ENCODE measurements around the gene MSLN. TPM values are rescaled to one million over a fixed set of nuclear protein-coding genes. Genes with fewer than 3 reads are reported as not detected.
A peak's percentile ranks its signal among the peaks of the same experiment; 100 is the strongest.

MSLN gene
- total RNA-seq, 1 donor from 2014 or later = 5.0 TPM

DNA sequence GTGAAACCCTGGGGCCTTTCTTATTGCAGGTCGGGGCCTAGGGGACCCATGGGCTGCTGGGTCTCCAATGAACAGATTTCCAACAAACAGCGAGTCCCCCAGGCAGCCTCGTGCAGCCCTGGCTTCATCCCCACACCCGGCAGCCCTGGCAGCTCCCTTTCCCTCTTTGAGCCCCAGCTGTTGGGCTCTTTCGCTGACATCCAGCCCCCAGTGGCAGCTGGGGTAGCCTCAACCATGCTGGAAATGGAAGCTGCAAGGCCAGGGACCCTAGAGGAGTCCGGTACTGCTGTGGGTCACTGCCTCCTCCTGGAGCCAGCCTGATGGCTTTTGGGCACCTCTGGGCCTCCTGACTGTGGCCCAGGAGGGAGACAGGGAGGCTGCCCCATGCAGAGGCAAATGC lies 21.7 kb downstream of the MSLN start:
- Mint-ChIP-seq H3K36me3 (no peaks in the 10 kb centered on the region), H3K27me3 (ENCODE audit: low read depth) (peaks cover 12% of the 10 kb centered on the region), H3K27ac (no peak overlapping the region), H3K9me3 (no peaks in the 10 kb centered on the region), H3K4me1 (peaks cover 4% of the 10 kb centered on the region), H3K4me3 (no peak overlapping the region)
- TF ChIP-seq, protein P1, sequence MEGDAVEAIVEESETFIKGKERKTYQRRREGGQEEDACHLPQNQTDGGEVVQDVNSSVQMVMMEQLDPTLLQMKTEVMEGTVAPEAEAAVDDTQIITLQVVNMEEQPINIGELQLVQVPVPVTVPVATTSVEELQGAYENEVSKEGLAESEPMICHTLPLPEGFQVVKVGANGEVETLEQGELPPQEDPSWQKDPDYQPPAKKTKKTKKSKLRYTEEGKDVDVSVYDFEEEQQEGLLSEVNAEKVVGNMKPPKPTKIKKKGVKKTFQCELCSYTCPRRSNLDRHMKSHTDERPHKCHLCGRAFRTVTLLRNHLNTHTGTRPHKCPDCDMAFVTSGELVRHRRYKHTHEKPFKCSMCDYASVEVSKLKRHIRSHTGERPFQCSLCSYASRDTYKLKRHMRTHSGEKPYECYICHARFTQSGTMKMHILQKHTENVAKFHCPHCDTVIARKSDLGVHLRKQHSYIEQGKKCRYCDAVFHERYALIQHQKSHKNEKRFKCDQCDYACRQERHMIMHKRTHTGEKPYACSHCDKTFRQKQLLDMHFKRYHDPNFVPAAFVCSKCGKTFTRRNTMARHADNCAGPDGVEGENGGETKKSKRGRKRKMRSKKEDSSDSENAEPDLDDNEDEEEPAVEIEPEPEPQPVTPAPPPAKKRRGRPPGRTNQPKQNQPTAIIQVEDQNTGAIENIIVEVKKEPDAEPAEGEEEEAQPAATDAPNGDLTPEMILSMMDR (IDR thresholded peaks at IDR 0.05; ENCODE audit: unreplicated experiment) = no peak
- no peak for DNase-seq (ENCODE audit: low spot score in 2 of 2, unreplicated experiment in 2 of 2)

DNA sequence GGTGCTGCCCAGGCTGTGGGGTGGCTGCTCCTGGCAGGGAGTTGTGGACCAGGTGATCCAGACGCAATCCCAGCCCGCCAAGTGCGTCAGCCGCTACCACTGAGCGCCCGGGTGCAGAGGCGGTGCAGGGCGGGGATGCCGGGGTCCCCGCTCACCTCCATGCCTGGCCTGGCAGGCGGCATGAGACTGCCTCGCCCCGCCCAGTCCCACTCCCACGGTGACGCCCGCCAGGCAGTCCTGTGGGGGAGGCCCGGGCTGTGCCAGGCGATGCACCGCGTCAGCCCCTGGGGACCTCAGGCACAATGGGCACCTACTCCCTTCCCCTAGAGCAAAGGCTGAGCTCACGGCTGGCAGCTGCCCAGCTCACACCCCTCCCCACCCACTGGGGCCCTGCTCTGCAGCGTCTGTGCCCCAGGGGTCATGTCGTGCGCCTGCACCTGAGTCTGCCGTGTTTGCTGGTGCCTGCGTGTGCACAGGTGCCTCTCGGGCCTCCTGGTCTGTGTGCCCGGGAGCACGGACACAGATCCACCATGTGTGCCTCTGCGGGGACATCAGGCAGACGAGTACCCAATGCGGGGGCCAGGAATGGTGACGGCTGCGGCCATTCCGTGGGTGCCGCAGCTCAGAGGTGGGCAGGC lies 22.4 kb downstream of the MSLN start:
- peaks cover 3% of the 10 kb centered on the region for H3K4me1 Mint-ChIP-seq
- TF ChIP-seq, protein P1 (IDR thresholded peaks at IDR 0.05; ENCODE audit: unreplicated experiment) = no peak
- DNase-seq (ENCODE audit: low spot score in 2 of 2, unreplicated experiment in 2 of 2) = no peak
- H3K4me3 Mint-ChIP-seq = no peak overlapping the region
- no peaks in the 10 kb centered on the region for H3K9me3 Mint-ChIP-seq
- H3K27ac Mint-ChIP-seq = no peak overlapping the region
- peaks cover 8% of the 10 kb centered on the region for H3K27me3 Mint-ChIP-seq (ENCODE audit: low read depth)
- no peaks in the 10 kb centered on the region for H3K36me3 Mint-ChIP-seq

DNA sequence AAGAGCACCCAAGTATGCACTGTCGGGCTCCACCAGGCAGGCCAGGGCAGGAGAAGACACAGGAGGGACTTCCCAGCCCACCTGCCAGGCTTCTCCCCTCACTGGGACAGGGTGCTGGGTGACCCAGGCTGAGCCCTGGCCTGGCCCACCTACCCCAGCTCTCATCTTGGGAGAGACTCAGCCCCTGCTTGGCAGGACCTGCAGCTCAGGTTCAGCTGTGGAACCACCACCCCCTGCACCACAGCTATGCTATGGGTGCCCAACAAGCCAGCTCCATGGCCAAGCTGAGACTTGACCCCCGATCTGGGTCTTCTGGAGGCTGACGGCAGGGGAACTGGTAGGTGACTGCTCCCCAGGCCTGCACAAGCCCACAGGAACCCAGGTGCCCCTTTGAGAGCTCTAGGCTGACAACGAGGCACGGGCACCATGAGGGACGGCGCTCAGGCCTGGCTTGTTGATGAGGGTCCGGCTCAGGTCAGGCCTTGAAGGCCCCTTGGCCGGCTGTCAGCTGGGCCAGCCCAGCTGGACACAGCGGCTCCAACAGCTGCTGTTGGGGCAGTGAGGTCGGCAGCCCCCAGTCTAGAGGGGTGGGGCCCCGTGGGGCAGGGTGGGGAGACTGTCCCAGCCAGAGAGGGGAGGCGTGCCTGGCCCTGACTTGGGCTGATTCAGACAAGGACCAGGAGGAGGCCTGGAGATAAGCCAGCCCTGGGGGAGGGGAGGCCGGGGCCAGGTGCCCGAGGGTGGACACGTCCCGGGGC lies 23.0 kb downstream of the MSLN start:
- no peaks in the 10 kb centered on the region for H3K36me3 Mint-ChIP-seq
- TF ChIP-seq, protein P1 (IDR thresholded peaks at IDR 0.05; ENCODE audit: unreplicated experiment) = no peak
- H3K27me3 Mint-ChIP-seq (ENCODE audit: low read depth) = peaks cover 6% of the 10 kb centered on the region
- no peaks in the 10 kb centered on the region for H3K9me3 Mint-ChIP-seq
- H3K27ac Mint-ChIP-seq = no peak overlapping the region
- DNase-seq (ENCODE audit: low spot score in 2 of 2, unreplicated experiment in 2 of 2) = no peak
- no peak overlapping the region for H3K4me3 Mint-ChIP-seq
- peaks cover 2% of the 10 kb centered on the region for H3K4me1 Mint-ChIP-seq

DNA sequence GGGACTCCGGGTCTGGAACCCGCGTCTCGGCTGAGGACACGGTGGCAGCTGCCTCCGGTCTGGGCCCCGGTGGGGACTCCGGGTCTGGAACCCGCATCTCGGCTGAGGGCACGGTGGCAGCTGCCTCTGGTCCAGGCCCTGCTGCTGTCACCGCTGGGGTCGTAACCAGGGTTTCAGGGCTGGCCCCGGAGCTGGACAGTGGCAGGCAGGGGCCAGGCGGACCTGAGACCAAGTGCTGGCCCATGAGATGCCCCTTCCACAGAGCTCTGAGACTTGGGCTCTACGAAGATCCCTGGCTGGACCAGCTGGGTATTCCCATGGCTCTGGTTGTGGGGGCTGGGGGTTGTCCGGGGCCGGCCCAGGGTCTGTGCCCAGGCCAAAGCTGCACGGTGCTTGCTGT lies 23.9 kb downstream of the MSLN start:
- Mint-ChIP-seq H3K27me3 (ENCODE audit: low read depth) (peaks cover 6% of the 10 kb centered on the region), H3K4me3 (no peak overlapping the region), H3K9me3 (no peaks in the 10 kb centered on the region), H3K4me1 (peaks cover 2% of the 10 kb centered on the region), H3K27ac (no peak overlapping the region), H3K36me3 (no peaks in the 10 kb centered on the region)
- TF ChIP-seq, protein P1 (IDR thresholded peaks at IDR 0.05; ENCODE audit: unreplicated experiment) = no peak
- DNase-seq (ENCODE audit: low spot score in 2 of 2, unreplicated experiment in 2 of 2) = no peak

DNA sequence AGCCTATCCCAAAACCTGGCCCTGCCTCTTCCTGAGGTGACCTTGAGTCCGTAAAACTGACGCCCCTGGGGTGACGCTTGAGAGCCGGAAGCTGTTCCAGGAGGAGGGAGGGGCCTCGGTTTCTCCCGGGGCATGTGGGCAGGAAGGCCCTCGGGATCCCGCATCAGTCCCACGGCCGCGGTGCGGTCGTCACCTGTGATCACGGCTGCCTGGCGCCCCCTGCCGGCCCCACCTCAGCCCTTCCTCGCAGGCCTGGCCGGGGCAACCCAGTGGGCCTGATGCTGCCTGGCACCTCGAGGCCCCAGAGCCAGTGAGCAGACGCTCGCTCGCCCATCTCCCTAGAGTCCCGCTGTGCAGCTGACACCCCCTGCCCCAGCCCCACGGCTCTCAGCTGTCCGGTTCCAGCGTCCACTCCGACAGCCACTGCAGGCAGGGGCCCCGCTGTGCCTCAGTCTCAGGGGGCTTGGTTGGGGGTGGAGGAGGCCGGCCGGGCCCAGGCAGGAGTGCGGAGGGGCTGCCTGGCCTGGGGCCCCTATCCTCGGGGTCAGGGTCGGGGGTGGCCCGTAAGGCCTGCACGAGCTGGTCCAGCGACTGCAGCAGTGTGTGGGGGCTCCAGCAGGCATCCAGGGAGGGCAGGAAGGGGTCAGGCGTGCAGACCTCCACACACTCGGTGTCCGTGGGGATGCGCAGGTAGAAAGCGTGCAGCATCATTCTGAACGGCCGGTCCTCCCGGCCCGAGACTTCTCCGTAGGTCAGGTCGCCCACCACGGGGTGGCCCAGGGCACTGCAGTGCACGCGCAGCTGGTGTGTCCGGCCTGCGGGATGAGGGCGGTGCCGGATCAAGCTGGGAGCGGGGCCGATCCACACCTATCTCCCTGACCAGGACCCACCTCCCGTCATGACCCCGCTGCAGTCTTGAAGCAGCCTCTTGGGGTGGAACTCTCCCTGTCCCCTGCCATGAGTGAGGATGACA lies 25.3 kb downstream of the MSLN start:
- Mint-ChIP-seq H3K9me3 (no peaks in the 10 kb centered on the region), H3K27me3 (ENCODE audit: low read depth) (no peaks in the 10 kb centered on the region), H3K36me3 (no peaks in the 10 kb centered on the region), H3K4me3 (peak overlapping the region; percentile 56), H3K27ac (peak overlapping the region; percentile 43), H3K4me1 (peaks cover 2% of the 10 kb centered on the region)
- DNase-seq (ENCODE audit: low spot score in 2 of 2, unreplicated experiment in 2 of 2) = peak; percentile 72 to 85
- TF ChIP-seq, protein P1 (IDR thresholded peaks at IDR 0.05; ENCODE audit: unreplicated experiment) = peak; percentile 87

All from mesothelial cell of epicardium (in vitro differentiated cells).